Keratinocyte (primary cell): ENCODE data around the gene NTNG2. TPM values are rescaled to one million over a fixed set of nuclear protein-coding genes. Genes with fewer than 3 reads are reported as not detected.

ENCODE experiments used
- DNase-seq: peaks from one replicate; pipeline ENCODE4 v3.0.0-alpha.2; 2011; ENCODE audit warnings: low read depth, missing footprints, low spot score
- FAIRE-seq: peaks from 2 replicates; lab custom pipeline; 2011; peaks lifted over from hg19 to GRCh38; lab: Jason Lieb, UNC
- H2AFZ ChIP-seq: 2 replicates; pipeline ENCODE4 v1.6.0; 2012; ENCODE audit warnings: low read length, control low read depth, inconsistent platforms; ENCODE audit not compliant: control insufficient read depth
- H3K27ac ChIP-seq: 2 replicates; pipeline ENCODE4 v1.5.1; 2011; ENCODE audit warnings: low read length; ENCODE audit not compliant: control insufficient read depth, insufficient read depth
- H3K27me3 ChIP-seq: 3 replicates; pipeline ENCODE4 v1.6.0; 2011; ENCODE audit warnings: low read length; ENCODE audit not compliant: control insufficient read depth, insufficient read depth; ENCODE audit errors: extremely low read depth
- H3K36me3 ChIP-seq, 2 experiments: 2 replicates in 1 of 2; 3 replicates in 1 of 2; pipeline ENCODE4 v1.5.1; 2011; ENCODE audit warnings: low read length in 2 of 2, mild to moderate bottlenecking in 1 of 2; ENCODE audit not compliant: control insufficient read depth in 2 of 2, insufficient read depth in 2 of 2; ENCODE audit errors: extremely low read depth in 1 of 2
- H3K4me1 ChIP-seq: 3 replicates; pipeline ENCODE4 v1.5.1; 2011; ENCODE audit warnings: low read length; ENCODE audit not compliant: control insufficient read depth, insufficient read depth; ENCODE audit errors: extremely low read depth
- H3K4me2 ChIP-seq: 3 replicates; pipeline ENCODE4 v1.6.0; 2011; ENCODE audit warnings: low read depth, low read length; ENCODE audit not compliant: control insufficient read depth, insufficient read depth; ENCODE audit errors: extremely low read depth
- H3K4me3 ChIP-seq, 3 experiments: fragments of 200-600 bp in 1 of 3; sonication (generic) in 1 of 3; 2 replicates in 2 of 3; 3 replicates in 1 of 3; pipeline ENCODE4 v1.5.1; 2011 to 2016; ENCODE audit warnings: low read length in 3 of 3, mild to moderate bottlenecking in 3 of 3, control low read depth in 2 of 3, inconsistent platforms in 1 of 3, low read depth in 1 of 3, mixed read lengths in 1 of 3, mixed run types in 1 of 3, moderate library complexity in 1 of 3; ENCODE audit not compliant: control insufficient read depth in 2 of 3, insufficient read depth in 2 of 3; ENCODE audit errors: extremely low read depth in 1 of 3
- H3K79me2 ChIP-seq: 2 replicates; pipeline ENCODE4 v1.6.0; 2012; ENCODE audit warnings: low read length; ENCODE audit not compliant: control insufficient read depth, insufficient read depth
- H3K9ac ChIP-seq: 3 replicates; pipeline ENCODE4 v1.6.0; 2011; ENCODE audit warnings: low read length; ENCODE audit not compliant: control insufficient read depth, insufficient read depth; ENCODE audit errors: extremely low read depth
- H3K9me1 ChIP-seq: 3 replicates; pipeline ENCODE4 v1.6.0; 2011; ENCODE audit warnings: low read length; ENCODE audit not compliant: control insufficient read depth, insufficient read depth; ENCODE audit errors: extremely low read depth
- H3K9me3 ChIP-seq: 2 replicates; pipeline ENCODE4 v1.5.1; 2012; ENCODE audit warnings: low read depth, low read length; ENCODE audit not compliant: control insufficient read depth
- H4K20me1 ChIP-seq: 3 replicates; pipeline ENCODE4 v1.6.0; 2011; ENCODE audit warnings: low read length; ENCODE audit not compliant: control insufficient read depth, insufficient read depth; ENCODE audit errors: extremely low read depth
- CTCF ChIP-seq, 3 experiments: IDR thresholded peaks in 1 of 3; conservative IDR thresholded peaks in 1 of 3; optimal IDR thresholded peaks in 1 of 3; 2 replicates in 2 of 3; 3 replicates in 1 of 3; pipeline versions ENCODE3 to v1.5.1; 2011; ENCODE audit warnings: low read length in 3 of 3, mild to moderate bottlenecking in 3 of 3, moderate library complexity in 2 of 3, control low read depth in 1 of 3, inconsistent platforms in 1 of 3; ENCODE audit not compliant: insufficient read depth in 2 of 3; ENCODE audit errors: extremely low read depth in 1 of 3
- EZH2 ChIP-seq: IDR thresholded peaks from one replicate; pipeline ENCODE4 v1.6.1; 2012; ENCODE audit warnings: inconsistent platforms, mild to moderate bottlenecking, low read length, moderate library complexity
- dilution Hi-C: fragments of 300-500 bp; cut with MboI; formaldehyde crosslinking; loops from one replicate; pipeline ENCODE4 v1.7.0; 2020; ENCODE audit warnings: low sequenced_read_pairs; ENCODE audit not compliant: extremely low pct_ligation_motif_present
- polyA plus RNA-seq, 5 experiments: library from polyadenylated mRNA; depleted of rRNA in 3 of 5; stranded (reverse) in 3 of 5; stranded (forward) in 1 of 5; unstranded in 1 of 5; fragments of >200 nt; gene quantifications; 1 replicate in 1 of 5; 2 replicates in 3 of 5; 3 replicates in 1 of 5; pipeline versions ENCODE4 v1.2.1 to v1.2.3, GENCODE V29; 2011 to 2012; ENCODE audit warnings: missing spikeins in 2 of 5, low read depth in 1 of 5, low replicate concordance in 1 of 5

Gene NTNG2
- polyA plus RNA-seq, 1 donor (not counting 4 experiments of a cell fraction or from before 2014, with no cell fraction given), result 0.05 TPM

DNA sequence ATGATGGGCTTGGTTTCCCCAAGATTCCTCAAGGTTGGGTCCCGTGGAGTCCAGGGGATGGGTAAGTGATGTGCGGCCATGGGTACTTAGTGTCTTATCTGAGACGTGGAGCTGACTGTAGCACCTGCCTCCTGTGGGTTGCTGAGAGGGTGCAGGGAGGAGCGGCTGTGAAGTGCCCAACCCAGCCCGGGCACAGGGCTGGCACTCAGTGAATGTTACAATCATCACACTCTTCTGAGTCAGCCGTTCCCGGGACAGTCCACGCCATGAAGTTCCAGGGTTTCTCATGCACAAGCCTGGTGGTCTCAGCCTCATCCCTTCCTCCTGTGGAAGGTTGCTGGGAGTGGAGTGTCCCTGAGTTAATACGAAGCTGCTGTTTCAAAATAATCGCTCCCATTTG is 29.1 kb downstream of the NTNG2 start:
- no peak for TF ChIP-seq EZH2
- no peaks in the 10 kb centered on the region for H3K9me3 ChIP-seq
- no peak overlapping the region for H3K27ac ChIP-seq
- no peaks in the 10 kb centered on the region for H3K4me1 ChIP-seq
- no peak overlapping the region for H3K4me3 ChIP-seq
- H3K79me2 ChIP-seq, result no peaks in the 10 kb centered on the region
- H3K36me3 ChIP-seq, result no peaks in the 10 kb centered on the region
- no peaks in the 10 kb centered on the region for H3K9me1 ChIP-seq
- FAIRE-seq, result no peak
- no peak overlapping the region for H3K9ac ChIP-seq
- H3K4me2 ChIP-seq, result no peak overlapping the region
- H4K20me1 ChIP-seq, result no peaks in the 10 kb centered on the region
- no peak overlapping the region for H2AFZ ChIP-seq
- dilution Hi-C loops, result no loop called here
- peaks cover 26% of the 10 kb centered on the region for H3K27me3 ChIP-seq
- DNase-seq, result no peak

GRCh38 chr9:132192728-132193127 is 30.9 kb downstream of the NTNG2 start:
- Histone ChIP-seq H3K4me1 (no peaks in the 10 kb centered on the region), H3K36me3 (no peaks in the 10 kb centered on the region), H3K79me2 (no peaks in the 10 kb centered on the region), H3K27me3 (peaks cover 10% of the 10 kb centered on the region), H3K9me1 (no peaks in the 10 kb centered on the region), H2AFZ (no peak overlapping the region), H3K9ac (no peak overlapping the region), H3K9me3 (no peaks in the 10 kb centered on the region), H4K20me1 (no peaks in the 10 kb centered on the region), H3K4me2 (no peak overlapping the region), H3K27ac (no peak overlapping the region), H3K4me3 (no peak overlapping the region)
- no peak for DNase-seq
- dilution Hi-C loops, result no loop called here
- TF ChIP-seq EZH2 (no peak), CTCF (optimal IDR thresholded peaks at IDR 0.05 in 1 of 3, IDR thresholded peaks at IDR 0.05 in 1 of 3, conservative IDR thresholded peaks at IDR 0.05 in 1 of 3; ENCODE audit: extremely low read depth in 1 of 3, insufficient read depth in 2 of 3, low read length in 3 of 3) (no peak)
- no peak for FAIRE-seq
